SK-N-MC (cell line): ENCODE results near the gene MLYCD.

ENCODE experiments used
- DNase-seq: peaks from one replicate; pipeline ENCODE4 v3.0.0-alpha.2; 2011; ENCODE audit warnings: low read depth, low spot score
- H3K27ac ChIP-seq: fragments of 200-600 bp; sonication (generic); 2 replicates; pipeline ENCODE4 v1.5.1; 2016; ENCODE audit warnings: mixed run types
- H3K36me3 ChIP-seq: fragments of 200-600 bp; sonication (generic); 2 replicates; pipeline ENCODE4 v1.6.1; 2017; ENCODE audit warnings: antibody characterized with exemption, low read length, mixed read lengths; ENCODE audit not compliant: insufficient read depth
- H3K4me3 ChIP-seq: fragments of 200-600 bp; sonication (generic); 2 replicates; pipeline ENCODE4 v1.5.1; 2016
- H3K9ac ChIP-seq: fragments of 200-600 bp; sonication (generic); 2 replicates; pipeline ENCODE4 v1.8.0; 2017; ENCODE audit warnings: mixed run types, mixed read lengths; ENCODE audit not compliant: insufficient read length
- H3K9me3 ChIP-seq: fragments of 200-600 bp; sonication (generic); 2 replicates; pipeline ENCODE4 v1.6.1; 2017; ENCODE audit warnings: low read depth, mild to moderate bottlenecking, antibody characterized with exemption, low read length, moderate library complexity, mixed read lengths
- EZH2 ChIP-seq: fragments of 200-600 bp; sonication (generic); IDR thresholded peaks from one replicate; pipeline ENCODE4 v1.6.1; 2017; ENCODE audit warnings: antibody characterized with exemption
- FOXP2 ChIP-seq: optimal IDR thresholded peaks from 2 replicates; pipeline ENCODE3; 2011; ENCODE audit warnings: mild to moderate bottlenecking, moderate library complexity; ENCODE audit not compliant: insufficient read depth; ENCODE audit errors: extremely low read length, control extremely low read depth
- POLR2AphosphoS5 ChIP-seq: IDR thresholded peaks from 2 replicates; pipeline ENCODE4 v1.6.1; 2012; ENCODE audit warnings: mild to moderate bottlenecking, low read depth, low read length, borderline replicate concordance

MLYCD gene

GRCh38 chr16:83898463-83899271, at the start of gene MLYCD:
TSS of gene MLYCD (plus strand) at chr16:83899115. CDS start at chr16:83899145, 30 bp downstream.
- no peak for TF ChIP-seq FOXP2
- TF ChIP-seq POLR2AphosphoS5: no peak
- TF ChIP-seq EZH2: no peak
- H3K27ac ChIP-seq: no peak within 1 kb of the TSS
- DNase-seq: no peak
- no peaks in the 10 kb centered on the region for H3K9me3 ChIP-seq
- no peaks in the 10 kb centered on the region for H3K36me3 ChIP-seq
- H3K9ac ChIP-seq: no peak within 1 kb of the TSS
- H3K4me3 ChIP-seq: peak within 1 kb of the TSS; percentile 74

DNA sequence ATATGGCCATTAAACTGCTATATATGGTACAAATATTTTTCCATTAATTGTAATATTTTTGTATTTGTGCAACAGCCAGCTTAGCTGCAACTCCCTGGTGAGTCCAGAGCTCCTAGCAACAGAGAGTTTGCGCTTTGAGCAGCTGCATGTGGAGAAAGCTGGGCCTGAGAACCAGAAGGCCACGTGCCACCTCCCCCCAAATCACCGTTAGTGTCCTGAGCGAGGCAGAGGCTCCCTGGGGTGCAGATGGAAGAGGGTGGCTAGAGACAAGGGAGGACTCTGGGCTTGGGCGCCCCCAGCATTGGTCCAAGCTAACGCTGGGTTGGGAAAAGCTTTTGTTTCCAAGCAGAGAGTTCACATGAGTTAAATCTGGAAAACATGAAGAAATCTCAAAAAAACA, 49.5 kb upstream of the MLYCD start:
- DNase-seq: no peak
- H3K9ac ChIP-seq: no peak overlapping the region
- TF ChIP-seq EZH2 (no peak), FOXP2 (no peak), POLR2AphosphoS5 (no peak)

DNA sequence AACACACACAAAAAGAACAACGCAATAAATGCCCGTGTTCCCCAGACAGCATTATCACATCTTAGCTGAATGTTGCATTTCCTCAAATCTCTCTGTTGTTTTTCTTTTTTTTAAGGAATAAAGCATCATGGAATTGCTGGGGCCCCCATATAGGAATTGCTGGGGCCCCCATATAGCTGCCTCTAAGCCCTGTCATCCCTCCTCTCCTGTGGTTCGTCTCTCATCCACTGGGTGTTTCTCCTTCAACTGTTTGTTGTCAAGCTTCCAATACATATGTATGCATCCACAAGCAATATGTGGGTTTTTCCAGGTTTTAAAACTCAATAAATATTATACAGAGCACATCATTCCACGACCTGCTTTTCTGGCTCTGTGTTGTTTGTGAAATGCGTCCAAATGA, 48.0 kb upstream of the MLYCD start:
- H3K9ac ChIP-seq: no peak overlapping the region
- TF ChIP-seq EZH2 (no peak), FOXP2 (no peak), POLR2AphosphoS5 (no peak)
- H3K36me3 ChIP-seq: no peaks in the 10 kb centered on the region
- no peak overlapping the region for H3K4me3 ChIP-seq
- DNase-seq: no peak
- H3K27ac ChIP-seq: no peak overlapping the region
- H3K9me3 ChIP-seq: no peaks in the 10 kb centered on the region

More for the DNA sequence above, 49.5 kb upstream of the MLYCD start:
- no peaks in the 10 kb centered on the region for H3K9me3 ChIP-seq
- H3K27ac ChIP-seq: no peak overlapping the region
- H3K4me3 ChIP-seq: no peak overlapping the region
- no peaks in the 10 kb centered on the region for H3K36me3 ChIP-seq

- Histone ChIP-seq H3K4me3 (no peak overlapping the region), H3K27ac (no peak overlapping the region), H3K9me3 (no peaks in the 10 kb centered on the region), H3K36me3 (no peaks in the 10 kb centered on the region), H3K9ac (no peak overlapping the region)
- no peak for TF ChIP-seq POLR2AphosphoS5
- no peak for TF ChIP-seq EZH2
- no peak for TF ChIP-seq FOXP2
- DNase-seq: no peak
Measured at GRCh38 chr16:83851473-83851872, 47.4 kb upstream of the MLYCD start.

DNA sequence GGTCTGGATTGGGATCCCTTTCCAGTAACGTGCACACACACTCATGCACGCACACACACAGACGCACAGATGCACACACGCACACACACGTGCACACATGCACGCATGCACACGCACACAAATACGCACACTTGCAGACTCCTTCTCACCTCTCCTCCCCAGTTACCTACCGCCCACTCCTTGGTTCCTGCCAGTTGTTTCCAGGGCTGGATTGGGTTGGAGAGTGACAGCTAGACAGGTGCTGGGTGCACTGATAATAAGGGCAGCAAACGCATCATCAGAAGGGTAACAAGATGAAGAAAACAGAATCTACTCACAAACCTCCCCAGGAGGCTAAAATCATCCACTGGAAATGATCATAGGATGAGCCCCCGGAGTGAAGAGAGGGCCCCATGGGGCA, 46.1 kb upstream of the MLYCD start:
- Histone ChIP-seq H3K9ac (no peak overlapping the region), H3K36me3 (no peaks in the 10 kb centered on the region), H3K27ac (no peak overlapping the region), H3K9me3 (no peaks in the 10 kb centered on the region), H3K4me3 (no peak overlapping the region)
- no peak for TF ChIP-seq EZH2
- no peak for TF ChIP-seq FOXP2
- no peak for TF ChIP-seq POLR2AphosphoS5
- DNase-seq: no peak

DNA sequence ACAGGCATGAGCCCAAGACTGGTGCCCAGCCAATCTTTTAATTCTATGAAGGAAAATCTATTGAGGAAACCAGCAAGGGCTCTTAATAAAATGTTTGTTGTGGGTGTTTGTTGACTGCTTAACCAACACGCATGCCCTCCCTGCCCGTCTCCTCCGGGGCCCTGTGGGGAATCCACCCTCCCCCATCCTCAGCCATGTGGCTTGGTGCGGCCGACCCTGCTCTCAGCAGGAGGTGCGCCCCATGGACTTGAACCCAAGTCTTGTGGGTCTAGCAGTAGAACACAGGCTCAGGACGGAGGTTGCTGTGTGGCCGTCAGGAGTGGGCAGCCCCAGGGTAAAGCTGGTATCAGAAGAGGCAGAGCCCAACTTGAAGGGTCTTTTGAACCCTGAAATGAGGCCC, 45.1 kb upstream of the MLYCD start:
- no peak overlapping the region for H3K4me3 ChIP-seq
- TF ChIP-seq POLR2AphosphoS5 (no peak), EZH2 (no peak), FOXP2 (no peak)
- H3K9ac ChIP-seq: no peak overlapping the region
- no peaks in the 10 kb centered on the region for H3K9me3 ChIP-seq
- H3K36me3 ChIP-seq: no peaks in the 10 kb centered on the region
- no peak overlapping the region for H3K27ac ChIP-seq
- no peak for DNase-seq

DNA sequence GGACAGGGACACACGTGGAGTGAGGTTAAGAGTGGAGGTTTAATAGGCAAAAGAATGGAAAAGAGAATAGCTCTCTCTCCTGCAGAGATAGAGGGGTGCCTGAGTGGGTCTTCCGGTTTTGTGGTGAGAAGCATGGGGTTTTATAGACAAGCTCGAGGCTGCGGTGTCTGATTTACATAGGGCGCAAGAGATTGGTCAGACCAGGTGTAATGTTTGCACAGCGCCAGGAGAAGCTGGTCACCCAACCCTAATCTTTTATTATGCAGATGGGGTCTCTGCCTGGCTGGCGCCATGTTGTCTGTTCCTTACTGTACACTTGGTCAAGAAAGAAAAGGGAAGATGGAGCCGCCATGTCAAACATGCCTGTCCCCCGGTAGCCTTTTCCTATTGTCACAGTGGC, 44.5 kb upstream of the MLYCD start:
- no peak overlapping the region for H3K4me3 ChIP-seq
- DNase-seq: no peak

DNA sequence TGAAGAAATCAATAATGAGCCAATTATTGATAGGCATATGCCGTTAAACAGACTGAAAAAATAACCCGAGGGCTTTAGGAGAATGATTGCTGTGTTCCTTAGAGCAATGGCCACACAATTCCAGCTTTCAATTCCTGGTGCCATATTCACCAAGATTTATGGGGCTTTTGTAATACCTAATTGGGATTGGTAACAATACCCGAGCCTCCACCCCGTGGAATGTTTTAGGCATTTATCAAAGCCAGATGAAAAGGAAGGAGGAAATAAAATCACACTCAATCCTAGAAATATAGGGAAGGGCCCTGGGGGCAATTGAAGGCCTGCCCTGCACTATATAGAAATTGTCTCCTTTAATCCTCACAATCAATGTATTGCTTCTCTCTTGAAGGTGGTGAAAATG, 42.1 kb upstream of the MLYCD start:
- Histone ChIP-seq H3K9me3 (no peaks in the 10 kb centered on the region), H3K36me3 (no peaks in the 10 kb centered on the region), H3K9ac (no peak overlapping the region), H3K4me3 (no peak overlapping the region), H3K27ac (no peak overlapping the region)
- no peak for DNase-seq
- TF ChIP-seq EZH2: no peak

More for the DNA sequence above, 44.5 kb upstream of the MLYCD start:
- no peak overlapping the region for H3K9ac ChIP-seq
- H3K9me3 ChIP-seq: no peaks in the 10 kb centered on the region
- no peak for TF ChIP-seq POLR2AphosphoS5
- no peak for TF ChIP-seq EZH2
- no peak for TF ChIP-seq FOXP2
- no peaks in the 10 kb centered on the region for H3K36me3 ChIP-seq
- H3K27ac ChIP-seq: no peak overlapping the region

GRCh38 chr16:83859265-83859664, 39.6 kb upstream of the MLYCD start:
- no peak for TF ChIP-seq POLR2AphosphoS5
- TF ChIP-seq FOXP2: no peak
- no peak for TF ChIP-seq EZH2
- no peaks in the 10 kb centered on the region for H3K36me3 ChIP-seq
- H3K9ac ChIP-seq: no peak overlapping the region
- no peak for DNase-seq
- no peak overlapping the region for H3K4me3 ChIP-seq
- H3K9me3 ChIP-seq: no peaks in the 10 kb centered on the region
- H3K27ac ChIP-seq: no peak overlapping the region
